ENCODE results near the gene OTOP3. TPM values are rescaled to one million over a fixed set of nuclear protein-coding genes. Genes with fewer than 3 reads are reported as not detected.

The OTOP3 gene
- total RNA-seq, 1 experiment from 2014 or later = not detected

- peak; percentile 69; the same call in 1 of the 2 replicates for TF ChIP-seq HMGXB4 (CRISPR knock-in tag; IDR thresholded peaks at IDR 0.05)
Observed at GRCh38 chr17:74987418-74987908, 51.8 kb downstream of the OTOP3 start, which contains the start of gene CDR2L (continued).

- ATAC-seq (peak; percentile 36), DNase-seq (ENCODE audit: low spot score) (peak; percentile 78)
- Mint-ChIP-seq H3K4me1 (peaks cover 19% of the 10 kb centered on the region), H3K9me3 (no peaks in the 10 kb centered on the region), H3K27ac (peak overlapping the region; percentile 77), H3K36me3 (no peaks in the 10 kb centered on the region), H3K4me3 (peak overlapping the region; percentile 80), H3K27me3 (ENCODE audit: low read depth) (peaks cover 2% of the 10 kb centered on the region; the same call in 1 of the 2 replicates)
- ChIA-PET CTCF (interaction anchor here (0.6 to 4.0 kb wide), 25 partner anchors 11 to 283 kb away, joined by 3 to 51 read pairs (median 5); partner anchors contain the start of genes FDXR, HID1, MIF4GD and MRPL58), POLR2A (interaction anchor here (0.9 to 2.4 kb wide), 6 partner anchors 16 to 47 kb away, joined by 3 to 30 read pairs (median 6); partner anchors contain the start of genes HID1 and MRPL58)
- TF ChIP-seq MYBL2 (CRISPR knock-in tag; IDR thresholded peaks at IDR 0.05) = 0 out of 2 replicates have a peak, but pooled peaks have one; percentile 19
- TF ChIP-seq ATF2 (CRISPR knock-in tag; IDR thresholded peaks at IDR 0.05; ENCODE audit: borderline replicate concordance, low read depth) = no peak
- TF ChIP-seq FOXJ3 (CRISPR knock-in tag; IDR thresholded peaks at IDR 0.05; ENCODE audit: borderline replicate concordance) = no peak
- TF ChIP-seq SMAD4 (CRISPR knock-in tag; IDR thresholded peaks at IDR 0.05) = 0 out of 2 replicates have a peak, but pooled peaks have one; percentile 24
- TF ChIP-seq JAZF1 (CRISPR knock-in tag; IDR thresholded peaks at IDR 0.05) = no peak
- no peak for TF ChIP-seq TEAD4 (CRISPR knock-in tag; IDR thresholded peaks at IDR 0.05)
- peak; percentile 82 for TF ChIP-seq HMGXB4 (CRISPR knock-in tag; IDR thresholded peaks at IDR 0.05)
- no peak for TF ChIP-seq AR (CRISPR knock-in tag; IDR thresholded peaks at IDR 0.05)
- TF ChIP-seq NFYB (CRISPR knock-in tag; conservative IDR thresholded peaks at IDR 0.05; ENCODE audit: low read depth) = no peak
- TF ChIP-seq NR3C1 (CRISPR knock-in tag; conservative IDR thresholded peaks at IDR 0.05; ENCODE audit: low read depth) = no peak
- TF ChIP-seq ZNF532 (CRISPR knock-in tag; IDR thresholded peaks at IDR 0.05; ENCODE audit: borderline replicate concordance) = no peak
- TF ChIP-seq KAT7 (CRISPR knock-in tag; IDR thresholded peaks at IDR 0.05; ENCODE audit: borderline replicate concordance) = no peak
- peak; percentile 47; the same call in 1 of the 2 replicates for TF ChIP-seq PRDM15 (CRISPR knock-in tag; IDR thresholded peaks at IDR 0.05)
- TF ChIP-seq ERG (CRISPR knock-in tag; IDR thresholded peaks at IDR 0.05) = no peak
- 0 out of 2 replicates have a peak, but pooled peaks have one; percentile 7 for TF ChIP-seq FOXK1 (CRISPR knock-in tag; IDR thresholded peaks at IDR 0.05)
Observed at GRCh38 chr17:74987909-74988711, 52.4 kb downstream of the OTOP3 start.
